ENCODE data around the gene ADAM19.

The ADAM19 gene

DNA sequence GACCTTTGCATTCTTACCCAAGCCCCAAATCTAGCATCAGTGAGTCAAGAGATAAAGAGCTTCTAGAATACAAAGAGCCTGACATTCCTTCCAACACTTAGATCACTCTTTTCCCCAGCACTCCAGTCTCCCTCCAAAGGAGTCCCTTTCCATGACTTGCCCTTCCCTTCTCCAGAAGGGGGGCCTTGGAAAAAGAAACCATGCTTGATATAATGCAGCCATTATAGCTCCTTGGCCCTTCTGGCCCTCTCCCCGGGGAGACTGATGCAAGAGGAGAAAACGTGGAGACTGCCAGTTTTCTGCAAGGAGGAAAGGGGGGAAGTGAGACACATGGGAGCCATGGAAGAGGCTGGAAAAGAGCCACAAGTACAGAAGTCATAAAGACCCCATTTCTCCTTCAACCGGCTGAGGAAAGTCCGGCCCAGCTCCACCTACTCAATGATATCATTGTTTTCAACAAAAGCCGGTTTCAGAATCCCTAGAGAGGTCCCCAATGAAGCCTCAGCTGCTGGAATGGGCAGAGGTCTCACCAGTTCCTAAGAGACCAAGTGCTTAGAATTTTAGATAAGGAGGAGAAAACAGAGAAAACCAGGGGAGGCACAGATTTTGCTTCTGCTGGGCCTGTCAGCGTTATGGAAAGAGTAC lies 29.0 kb downstream of the ADAM19 start:
- no peak for DNase-seq (ENCODE audit: low read depth)
- H3K4me3 ChIP-seq (ENCODE audit: low read depth, low read length), result no peak overlapping the region

DNA sequence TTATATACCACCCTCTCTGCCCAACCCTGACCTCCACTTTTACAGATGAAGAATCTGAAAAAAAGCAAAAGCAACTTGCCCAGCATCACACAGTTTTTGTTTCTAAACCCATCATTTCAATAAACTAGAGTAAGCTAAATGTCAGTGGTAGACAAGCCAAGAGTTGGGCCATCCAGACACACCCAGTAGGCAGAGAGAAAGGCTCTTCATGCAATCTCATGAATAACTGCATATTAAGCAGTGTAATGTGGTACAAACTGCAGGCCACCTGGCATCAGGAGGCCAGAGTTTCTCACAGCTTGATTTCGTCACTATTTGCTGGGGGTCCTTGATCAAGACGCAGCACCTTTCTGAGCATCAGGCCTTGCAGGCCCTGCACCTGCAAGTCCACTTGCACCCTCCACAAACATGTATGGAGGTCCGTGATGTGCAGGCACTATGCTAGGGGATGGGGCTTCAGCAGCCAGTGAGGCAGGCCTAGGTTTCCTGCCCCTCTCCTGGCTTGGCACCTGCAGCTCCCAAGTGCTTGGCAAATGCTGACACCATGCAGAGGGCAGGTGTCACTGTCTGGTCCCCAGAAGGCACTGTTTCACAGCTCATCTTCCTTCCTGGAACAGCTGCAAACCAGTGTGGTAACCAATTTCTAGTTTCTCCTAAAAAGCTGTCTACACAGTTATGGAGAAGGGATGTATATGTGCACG lies 29.8 kb downstream of the ADAM19 start:
- DNase-seq (ENCODE audit: low read depth), result no peak
- H3K4me3 ChIP-seq (ENCODE audit: low read depth, low read length), result no peak overlapping the region

DNA sequence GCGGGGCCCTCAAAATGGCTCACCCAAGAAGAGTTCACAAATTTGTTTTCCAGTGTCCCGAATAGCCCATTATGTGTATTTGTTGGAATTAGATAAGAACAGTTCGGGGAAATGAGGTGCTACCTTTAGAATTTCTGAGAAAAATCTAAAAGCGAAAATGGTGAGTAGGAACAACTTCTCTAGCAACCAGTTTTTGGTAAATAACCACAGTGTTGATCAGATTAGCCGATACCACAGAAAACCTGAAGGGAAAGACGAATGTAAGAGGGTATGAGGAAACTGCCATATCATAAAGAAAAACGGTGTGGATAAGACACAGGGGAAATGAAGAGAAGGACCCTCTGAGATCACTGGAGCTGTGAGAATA lies 31.0 kb downstream of the ADAM19 start:
- no peak for DNase-seq (ENCODE audit: low read depth)
- no peak overlapping the region for H3K4me3 ChIP-seq (ENCODE audit: low read depth, low read length)

DNA sequence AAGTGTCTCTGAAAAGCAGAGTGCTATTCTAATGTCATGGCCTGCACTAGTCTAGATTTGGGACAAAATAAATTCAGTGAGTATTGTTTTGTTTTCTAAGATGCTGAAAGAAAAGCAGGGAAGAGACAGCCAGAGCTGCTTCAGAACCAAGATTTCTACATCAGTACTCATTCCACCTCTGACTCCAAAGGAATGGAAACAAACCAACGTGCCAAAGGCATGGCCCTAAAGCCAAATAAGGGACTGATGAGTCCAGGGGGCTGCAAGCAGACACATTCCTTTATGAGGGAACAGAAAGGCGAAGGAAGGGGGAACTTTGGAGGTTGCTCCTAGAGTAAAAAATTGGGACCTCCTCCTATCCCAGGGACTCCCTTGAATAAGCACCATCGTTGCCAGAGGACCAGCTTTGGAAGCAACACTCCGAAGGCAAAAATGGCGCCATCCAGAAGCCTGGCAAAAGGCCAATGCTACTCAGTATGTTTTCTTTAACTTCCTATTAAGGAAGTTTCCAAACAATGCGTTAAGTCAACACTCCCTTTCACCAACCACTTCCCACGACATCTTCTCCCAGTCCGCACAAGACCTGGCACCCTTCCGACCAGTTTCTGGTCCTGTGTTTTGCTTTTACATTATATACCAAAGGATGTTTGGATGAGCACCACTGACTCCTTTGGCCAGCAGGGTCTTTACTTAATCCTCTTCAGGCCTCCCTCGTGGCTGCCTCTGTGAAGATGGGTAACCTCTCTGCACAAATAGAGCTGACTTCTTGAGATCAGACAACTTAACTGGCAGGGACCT lies 31.6 kb downstream of the ADAM19 start:
- peak; percentile 53 for DNase-seq (ENCODE audit: low read depth)
- no peak overlapping the region for H3K4me3 ChIP-seq (ENCODE audit: low read depth, low read length)

DNA sequence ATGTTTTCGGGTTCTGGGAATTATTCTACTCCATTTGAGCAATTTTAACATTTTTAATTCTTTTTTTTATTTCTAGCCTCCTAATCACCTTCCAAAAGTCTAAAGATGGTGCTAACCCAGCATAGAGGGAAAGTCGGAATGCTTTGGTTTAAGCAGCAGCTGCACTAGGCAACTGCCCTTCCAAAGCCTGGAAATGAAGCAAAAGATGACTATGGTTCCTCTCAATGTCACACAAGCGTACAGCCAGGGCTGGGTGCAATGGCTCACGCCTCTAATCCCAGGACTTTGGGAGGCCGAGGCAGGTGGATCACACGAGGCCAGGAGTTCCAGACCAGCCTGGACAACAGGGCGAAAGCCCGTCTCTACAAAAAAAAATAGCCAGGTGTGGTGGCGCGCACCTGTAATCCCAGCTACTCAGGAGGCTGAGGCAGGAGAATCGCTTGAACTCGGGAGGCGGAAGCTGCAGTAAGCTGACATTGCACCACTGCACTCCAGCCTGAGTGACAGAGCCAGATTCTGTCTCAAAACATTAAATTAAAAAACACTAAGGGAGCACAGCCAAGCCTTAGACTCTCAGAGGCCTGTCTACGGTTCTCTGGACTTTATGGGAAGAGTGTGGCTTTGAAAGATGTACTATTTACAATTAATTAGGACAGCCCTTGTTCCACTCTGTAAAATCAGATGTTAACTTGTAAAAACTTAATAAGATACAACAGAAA lies 33.1 kb downstream of the ADAM19 start:
- no peak overlapping the region for H3K4me3 ChIP-seq (ENCODE audit: low read depth, low read length)
- DNase-seq (ENCODE audit: low read depth), result no peak

DNA sequence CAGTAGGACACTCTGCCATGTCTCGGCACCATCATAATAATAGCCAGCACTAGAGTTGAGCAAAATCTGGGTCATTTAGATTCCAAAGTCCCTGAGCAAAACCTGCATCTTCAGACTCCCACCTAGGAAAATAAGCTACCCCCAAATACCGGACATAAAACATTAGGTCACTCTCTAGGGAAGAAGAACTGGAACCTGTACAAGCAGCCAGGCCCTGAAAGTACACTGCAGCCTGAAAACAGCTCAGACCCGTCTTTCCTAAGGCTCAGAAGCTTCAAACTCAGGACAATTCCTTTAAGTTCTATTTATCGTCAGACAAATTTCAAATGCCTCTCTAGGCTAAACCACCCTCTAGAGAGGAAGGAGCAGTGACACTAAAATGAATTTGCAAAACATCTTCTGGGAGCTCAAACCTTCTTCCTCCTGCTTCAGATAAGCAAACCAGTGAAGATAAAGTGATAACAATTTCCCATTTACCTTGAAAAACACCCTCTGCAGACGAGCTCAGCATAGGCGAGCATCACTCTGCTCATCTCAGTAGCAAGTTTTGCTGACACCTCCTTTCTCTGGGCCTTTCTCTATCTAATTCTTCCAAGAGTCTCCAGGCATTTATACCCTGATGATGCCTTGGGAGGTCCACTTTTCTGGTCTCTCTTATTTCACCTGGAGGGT lies 34.0 kb downstream of the ADAM19 start:
- DNase-seq (ENCODE audit: low read depth), result no peak
- peak overlapping the region; percentile 14 for H3K4me3 ChIP-seq (ENCODE audit: low read depth, low read length)

DNA sequence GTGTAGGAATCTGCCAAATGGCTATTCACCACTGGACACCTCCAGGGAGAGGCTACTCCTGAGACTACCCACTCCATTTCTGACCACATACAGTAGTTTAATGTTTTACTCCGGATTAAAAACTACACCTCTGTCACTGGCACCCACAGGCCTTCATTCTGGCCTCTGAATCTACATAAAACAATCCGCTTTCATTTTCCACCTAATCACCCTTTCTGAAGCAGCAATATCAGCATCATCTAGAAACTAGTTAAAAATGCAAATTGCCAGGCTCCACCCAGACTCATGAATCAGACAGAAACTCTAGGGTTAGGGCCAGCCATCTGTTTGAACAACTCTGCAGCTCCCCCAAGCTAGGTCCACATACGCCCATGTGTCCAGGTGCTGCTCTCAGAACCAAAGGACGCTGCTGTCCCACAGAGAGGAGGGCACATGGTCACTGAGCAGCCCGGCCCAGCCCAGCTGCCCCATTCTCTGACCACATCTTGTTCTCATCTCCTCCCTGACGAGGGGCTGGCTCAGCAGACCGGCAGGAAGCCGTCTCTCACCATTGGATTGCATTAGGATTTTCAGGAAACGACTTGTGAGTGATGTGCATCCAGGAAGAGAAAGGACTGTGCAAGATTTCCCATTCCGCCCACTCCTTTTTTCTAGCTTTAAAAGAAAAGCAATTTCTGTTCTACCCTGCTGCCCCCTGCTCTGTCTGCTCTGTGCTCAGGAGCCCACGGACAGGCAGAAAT lies 34.7 kb downstream of the ADAM19 start:
- peak; percentile 68 for DNase-seq (ENCODE audit: low read depth)
- peak overlapping the region; percentile 14 for H3K4me3 ChIP-seq (ENCODE audit: low read depth, low read length)

DNA sequence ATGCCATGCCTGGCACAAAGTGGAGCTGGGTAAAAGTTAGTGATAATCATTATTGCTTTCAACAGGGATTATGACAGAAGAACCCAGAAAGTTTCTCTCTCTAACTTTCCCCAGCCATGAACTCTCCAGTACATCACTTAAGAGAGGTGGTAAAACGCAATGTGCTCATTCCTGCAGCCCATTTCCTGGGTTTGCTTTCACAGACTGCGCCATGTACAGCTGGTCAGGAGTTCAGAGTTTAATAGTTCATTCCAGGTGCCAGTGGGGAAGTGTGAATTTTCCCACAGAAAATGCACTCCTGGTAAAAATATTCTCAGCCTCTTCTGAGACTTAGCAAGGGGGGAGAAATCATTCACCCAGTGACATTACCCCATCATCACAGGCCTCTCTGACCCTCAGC lies 35.5 kb downstream of the ADAM19 start:
- no peak for DNase-seq (ENCODE audit: low read depth)
- no peak overlapping the region for H3K4me3 ChIP-seq (ENCODE audit: low read depth, low read length)

DNA sequence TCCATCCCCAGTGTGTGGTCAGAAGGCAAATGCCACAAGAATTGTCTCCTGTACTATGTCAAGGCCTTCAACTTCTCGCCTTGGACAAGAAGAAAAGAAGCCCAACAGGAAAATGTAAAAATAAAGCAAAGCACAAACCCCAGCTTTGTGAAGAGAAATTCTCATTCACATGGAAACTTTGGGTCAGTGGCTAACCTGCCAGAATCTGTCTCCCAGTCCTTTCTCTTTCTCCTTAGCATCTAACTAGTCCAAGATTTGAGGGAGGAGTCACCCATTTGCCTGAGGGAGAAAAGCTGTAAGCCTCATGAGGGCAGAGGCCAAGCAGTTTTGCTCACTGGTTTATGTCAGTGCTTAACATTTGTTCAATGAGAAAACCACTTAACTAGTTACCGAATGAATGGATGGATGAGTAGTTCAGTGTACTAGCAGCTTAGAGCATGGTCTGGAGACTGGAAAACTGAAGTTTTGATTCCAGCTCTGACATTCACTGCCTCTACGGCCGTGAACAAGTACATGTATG lies 36.0 kb downstream of the ADAM19 start:
- H3K4me3 ChIP-seq (ENCODE audit: low read depth, low read length), result no peak overlapping the region
- DNase-seq (ENCODE audit: low read depth), result no peak

DNA sequence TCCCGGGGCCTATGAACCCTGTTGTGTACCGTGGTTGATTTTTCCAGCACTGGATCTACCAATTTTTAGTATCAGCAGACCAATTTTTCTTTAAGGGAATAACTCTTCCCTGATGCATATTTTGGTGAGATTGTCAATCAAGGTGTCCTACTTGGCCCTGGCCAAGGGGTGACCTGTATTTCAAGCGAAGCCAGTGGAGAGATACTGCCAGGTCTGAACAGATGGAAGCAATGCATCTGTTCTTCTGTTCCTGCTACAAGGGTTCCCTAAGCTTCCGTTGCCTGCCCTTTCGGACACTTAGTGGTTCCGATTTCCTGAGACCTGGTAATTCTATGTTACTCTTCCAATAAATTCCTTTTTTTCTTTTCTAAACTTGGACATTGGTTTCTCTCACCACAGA lies 37.3 kb downstream of the ADAM19 start:
- no peak overlapping the region for H3K4me3 ChIP-seq (ENCODE audit: low read depth, low read length)
- no peak for DNase-seq (ENCODE audit: low read depth)

DNA sequence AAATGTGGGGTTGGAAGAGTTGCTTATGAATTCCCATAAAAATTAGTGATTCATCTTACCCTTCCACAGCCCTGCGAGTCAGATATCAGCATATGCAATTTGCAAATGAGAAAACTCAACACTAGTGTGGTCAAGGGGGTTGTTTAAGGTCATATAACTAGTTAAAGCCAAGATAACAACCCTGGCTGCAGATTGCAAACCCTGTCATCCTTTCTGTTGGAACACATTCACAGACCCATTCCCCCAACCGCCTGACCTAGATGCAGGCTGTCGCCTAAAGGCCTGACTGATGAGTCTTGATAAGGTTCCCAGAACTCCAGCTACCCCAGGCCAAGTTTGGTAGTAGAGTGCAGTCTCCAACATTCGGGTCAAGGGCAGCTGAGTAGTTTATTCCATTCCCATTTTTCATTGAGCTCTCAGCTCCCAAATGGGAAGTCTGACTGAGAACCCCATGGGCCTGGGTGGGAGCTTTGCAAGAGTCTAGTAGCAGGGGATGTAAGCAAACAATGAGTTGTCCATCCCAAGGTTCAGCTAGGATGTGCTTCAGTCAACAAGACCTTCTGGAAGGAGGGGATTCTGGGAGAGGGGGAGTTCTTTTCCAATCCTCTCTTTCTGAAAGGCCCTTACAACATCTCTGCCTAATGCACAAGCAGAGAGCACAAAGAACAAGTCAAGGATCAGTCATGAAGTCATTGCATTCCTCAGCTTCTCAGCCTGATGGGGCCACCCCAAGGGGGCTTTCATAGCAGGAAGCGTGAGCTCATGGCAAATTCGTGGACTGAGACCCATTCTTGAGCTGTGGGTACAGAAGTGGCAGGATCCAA lies 40.3 kb downstream of the ADAM19 start:
- H3K4me3 ChIP-seq (ENCODE audit: low read depth, low read length), result no peak overlapping the region
- no peak for DNase-seq (ENCODE audit: low read depth)

DNA sequence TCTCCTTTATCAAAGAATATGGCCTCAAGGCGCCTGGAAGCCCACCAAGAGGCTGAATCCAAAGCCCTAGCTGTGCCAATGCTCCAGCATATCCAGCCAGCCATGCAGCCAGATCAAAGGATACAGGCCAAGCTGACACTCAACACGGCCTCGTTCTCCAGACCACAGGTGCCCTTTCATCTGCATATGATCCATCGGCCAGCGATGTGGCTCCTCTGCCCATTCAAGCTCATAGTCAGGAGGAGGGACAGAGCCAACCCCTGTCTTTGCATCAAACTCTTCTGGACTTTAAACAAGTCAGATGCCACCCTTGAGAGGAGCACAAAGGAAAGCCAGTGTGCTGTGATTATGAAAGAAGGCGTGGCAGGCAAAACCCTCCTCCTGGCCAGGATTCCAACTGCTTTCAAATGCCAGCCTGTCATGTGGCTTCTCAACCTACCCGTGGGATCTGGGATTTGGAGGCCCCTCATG lies 42.5 kb downstream of the ADAM19 start:
- no peak for DNase-seq (ENCODE audit: low read depth)
- H3K4me3 ChIP-seq (ENCODE audit: low read depth, low read length), result no peak overlapping the region

DNA sequence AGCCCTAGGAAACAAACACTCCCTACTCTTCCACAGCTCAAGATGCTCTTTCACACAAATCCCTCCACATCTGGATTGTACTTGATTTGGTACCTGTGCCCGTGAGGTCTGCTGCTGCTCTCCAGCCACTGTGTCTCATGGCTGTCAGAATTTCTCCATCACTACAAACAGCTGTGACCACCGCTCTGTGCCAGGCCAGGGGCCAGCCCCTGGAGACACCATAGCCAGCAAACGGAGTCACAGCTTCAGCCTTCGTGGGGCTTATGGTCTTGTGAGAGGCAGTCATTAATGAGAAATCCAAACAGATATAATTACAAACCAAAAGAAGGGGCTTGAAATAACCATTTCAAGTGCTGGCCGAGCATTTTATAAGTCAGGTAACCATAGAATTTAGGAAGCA lies 43.6 kb downstream of the ADAM19 start:
- no peak for DNase-seq (ENCODE audit: low read depth)
- H3K4me3 ChIP-seq (ENCODE audit: low read depth, low read length), result no peak overlapping the region

DNA sequence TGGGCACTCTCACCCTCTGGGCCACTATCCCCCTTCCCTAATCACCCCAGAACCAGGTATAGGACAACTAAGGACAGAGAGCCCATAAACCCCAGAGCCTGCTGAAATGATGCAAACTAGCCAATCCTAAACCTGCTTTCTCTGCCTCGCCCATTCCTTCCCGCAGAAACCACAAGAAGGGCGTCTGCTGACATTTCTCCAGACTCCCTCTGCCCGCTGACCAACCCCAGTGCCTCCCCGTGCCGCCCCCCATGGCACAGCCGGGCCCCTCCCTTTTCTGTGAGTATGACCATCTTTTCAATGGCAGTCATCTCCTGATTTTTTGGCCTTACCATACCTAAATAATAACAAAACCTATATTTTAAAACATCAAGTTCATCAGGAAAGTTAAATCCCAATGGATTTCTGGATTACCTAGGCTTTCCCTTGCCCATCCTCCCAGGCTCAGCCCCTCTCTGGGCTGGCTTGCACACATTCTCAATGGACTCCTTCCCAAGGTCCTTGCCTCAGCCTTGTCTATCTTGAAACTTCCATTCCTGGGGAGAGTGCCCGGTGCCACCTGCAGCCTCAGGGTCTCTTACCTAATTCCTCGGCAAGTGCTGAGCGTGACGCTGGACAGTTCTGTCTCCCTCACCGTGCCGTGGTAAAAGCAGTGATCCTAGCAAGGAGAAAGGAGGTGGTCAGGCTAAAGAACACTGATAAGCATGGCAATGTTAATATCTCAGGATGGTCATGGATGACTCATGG lies 45.2 kb downstream of the ADAM19 start:
- DNase-seq (ENCODE audit: low read depth), result no peak
- no peak overlapping the region for H3K4me3 ChIP-seq (ENCODE audit: low read depth, low read length)

DNA sequence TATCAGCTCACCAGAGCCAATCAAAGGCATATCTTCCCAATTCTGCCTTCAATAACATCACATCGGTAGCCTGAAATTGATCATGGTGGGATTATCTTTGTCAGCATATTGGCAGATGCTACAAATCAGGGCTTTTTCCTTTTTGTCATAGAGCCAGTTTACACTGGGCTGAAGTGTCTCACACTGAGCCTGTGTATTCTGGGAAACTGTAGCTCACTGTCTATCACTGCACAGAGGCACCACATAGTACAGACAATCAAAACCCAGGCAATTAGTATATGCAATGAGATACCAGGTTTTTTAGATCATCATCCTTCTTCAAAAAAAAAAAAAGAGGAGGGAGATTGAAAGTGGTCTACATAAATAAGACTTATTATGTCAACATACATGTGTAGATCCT lies 46.6 kb downstream of the ADAM19 start:
- no peak for DNase-seq (ENCODE audit: low read depth)
- no peak overlapping the region for H3K4me3 ChIP-seq (ENCODE audit: low read depth, low read length)

DNA sequence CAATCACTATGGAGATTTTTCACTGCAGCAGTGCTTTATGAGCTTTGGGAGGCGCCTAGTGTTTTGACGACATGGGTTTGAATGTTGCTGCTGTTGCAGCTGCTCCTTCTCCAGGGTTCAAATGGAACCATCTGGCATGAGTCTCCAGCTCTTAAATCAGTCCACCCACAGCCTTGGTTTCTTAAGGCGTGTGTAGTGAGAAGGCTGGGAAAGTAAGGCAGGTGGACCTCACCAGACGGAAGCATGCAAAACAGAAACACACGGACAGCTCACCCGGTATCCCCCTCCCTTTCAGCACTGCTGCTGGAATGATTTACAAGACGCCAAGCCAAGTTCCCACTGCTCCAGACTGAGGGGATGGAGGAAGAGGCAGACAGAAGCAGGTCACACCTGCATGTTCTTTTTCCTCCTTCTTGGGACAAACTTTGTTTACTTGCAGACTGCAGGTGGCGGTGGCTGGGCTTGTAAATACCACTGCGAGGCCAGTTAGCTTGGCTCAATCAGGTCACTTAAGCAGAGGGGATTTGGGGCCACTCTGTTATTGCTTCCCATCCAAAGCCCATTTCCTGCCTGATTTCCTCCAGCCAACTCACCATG lies 47.4 kb downstream of the ADAM19 start:
- peak; percentile 80 for DNase-seq (ENCODE audit: low read depth)
- no peak overlapping the region for H3K4me3 ChIP-seq (ENCODE audit: low read depth, low read length)

DNA sequence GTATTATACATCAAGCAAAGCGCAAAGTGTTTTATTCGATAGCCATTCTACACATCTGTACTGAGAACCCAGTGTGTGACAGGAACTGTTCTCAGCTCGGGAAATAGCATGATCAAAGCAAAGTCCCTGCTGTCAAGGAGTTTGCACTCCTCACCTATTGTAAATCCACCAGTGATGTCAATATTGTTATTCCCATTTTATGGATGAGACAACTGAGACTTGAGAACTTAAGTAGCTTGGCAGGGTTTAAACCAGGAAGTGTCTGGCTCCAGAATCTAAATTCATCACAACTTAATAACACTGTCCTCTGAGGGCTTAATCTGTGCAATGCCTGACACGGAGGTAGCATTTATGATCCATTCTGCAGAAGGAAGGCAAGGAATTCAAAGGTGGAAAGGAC lies 50.7 kb downstream of the ADAM19 start:
- H3K4me3 ChIP-seq (ENCODE audit: low read depth, low read length), result no peak overlapping the region
- DNase-seq (ENCODE audit: low read depth), result no peak

Data from skeletal muscle cell (primary cell).